GM12874 (cell line): ENCODE results near the gene DEFB126.

Experiments
- CTCF ChIP-seq: IDR thresholded peaks from 2 replicates; pipeline ENCODE4 v1.5.1; 2011; ENCODE audit warnings: low read depth, mild to moderate bottlenecking, control low read depth, low read length, moderate library complexity; ENCODE audit not compliant: insufficient read depth

Gene DEFB126

GRCh38 chr20:142290-142689 lies at the start of gene DEFB126:
DEFB126 (plus strand) TSS chr20:142590; CDS start chr20:142629, 39 bp downstream.
- no peak for TF ChIP-seq CTCF

GRCh38 chr20:93641-94040 lies 48.7 kb upstream of the DEFB126 start:
- no peak for TF ChIP-seq CTCF

GRCh38 chr20:95215-95614 lies 47.2 kb upstream of the DEFB126 start:
- no peak for TF ChIP-seq CTCF

GRCh38 chr20:101975-102374 lies 40.4 kb upstream of the DEFB126 start:
- no peak for TF ChIP-seq CTCF

- no peak for TF ChIP-seq CTCF
Measured at GRCh38 chr20:103456-103855, 38.9 kb upstream of the DEFB126 start.

GRCh38 chr20:112396-112795 lies 30.0 kb upstream of the DEFB126 start:
- no peak for TF ChIP-seq CTCF

GRCh38 chr20:117518-117917 lies 24.9 kb upstream of the DEFB126 start:
- TF ChIP-seq CTCF = no peak
